NCI-H2081 (cell line): ENCODE data around the gene B3GNT8.
A peak's percentile ranks its signal among the peaks of the same experiment; 100 is the strongest.
"Not testable (repeated sequence)": the region's sequence is repeated elsewhere in the genome, so short reads cannot be mapped to it uniquely, and the experiment has no call there.

ENCODE experiments used
- DNase-seq, 2 experiments: peaks; one replicate each; lab custom pipeline; 2025; lab: John Stamatoyannopoulos, UW

Gene B3GNT8, protein sequence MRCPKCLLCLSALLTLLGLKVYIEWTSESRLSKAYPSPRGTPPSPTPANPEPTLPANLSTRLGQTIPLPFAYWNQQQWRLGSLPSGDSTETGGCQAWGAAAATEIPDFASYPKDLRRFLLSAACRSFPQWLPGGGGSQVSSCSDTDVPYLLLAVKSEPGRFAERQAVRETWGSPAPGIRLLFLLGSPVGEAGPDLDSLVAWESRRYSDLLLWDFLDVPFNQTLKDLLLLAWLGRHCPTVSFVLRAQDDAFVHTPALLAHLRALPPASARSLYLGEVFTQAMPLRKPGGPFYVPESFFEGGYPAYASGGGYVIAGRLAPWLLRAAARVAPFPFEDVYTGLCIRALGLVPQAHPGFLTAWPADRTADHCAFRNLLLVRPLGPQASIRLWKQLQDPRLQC

DNA sequence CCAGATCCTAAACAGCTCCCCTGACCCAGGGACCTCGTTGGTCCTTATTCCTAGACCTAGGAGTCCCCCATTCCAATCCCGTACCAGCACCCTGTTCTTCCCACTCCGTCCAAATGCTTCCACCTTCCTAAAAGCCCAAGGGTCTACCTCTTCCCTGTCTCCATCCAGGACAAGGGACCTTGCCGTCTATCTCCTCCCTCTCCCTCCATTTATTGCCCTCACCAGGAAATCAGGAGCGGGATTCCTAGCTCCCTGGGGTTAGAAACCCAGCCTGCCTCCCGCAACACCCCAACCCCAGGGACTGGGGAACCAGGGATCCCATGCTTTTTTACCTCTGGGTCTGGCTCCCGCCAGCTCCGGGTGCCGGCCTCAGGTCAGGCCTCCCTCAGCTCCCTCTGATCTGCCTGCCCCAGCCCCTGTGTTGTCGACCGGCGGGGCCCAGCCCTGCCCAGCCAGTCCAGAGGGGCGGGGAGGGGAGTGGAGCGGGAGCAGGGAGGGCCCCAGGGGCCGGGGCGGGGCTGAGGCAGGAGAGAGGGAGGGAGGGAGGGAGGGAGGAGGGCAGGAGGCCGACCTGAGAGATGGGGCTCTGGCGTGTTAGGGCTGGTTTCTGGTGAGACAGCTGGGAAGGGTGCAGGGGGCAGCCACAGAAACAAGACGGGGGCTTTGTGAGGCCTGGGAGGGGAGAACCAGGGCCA lies at the start of gene B3GNT8:
TSS of gene B3GNT8 (minus strand) at position 423 of the 695 bp plus-strand sequence. CDS start 596 bp downstream, outside the sequence.
- DNase-seq = no peak

- no peak for DNase-seq
Measured at GRCh38 chr19:41476583-41476982, 49.4 kb upstream of the B3GNT8 start.

DNA sequence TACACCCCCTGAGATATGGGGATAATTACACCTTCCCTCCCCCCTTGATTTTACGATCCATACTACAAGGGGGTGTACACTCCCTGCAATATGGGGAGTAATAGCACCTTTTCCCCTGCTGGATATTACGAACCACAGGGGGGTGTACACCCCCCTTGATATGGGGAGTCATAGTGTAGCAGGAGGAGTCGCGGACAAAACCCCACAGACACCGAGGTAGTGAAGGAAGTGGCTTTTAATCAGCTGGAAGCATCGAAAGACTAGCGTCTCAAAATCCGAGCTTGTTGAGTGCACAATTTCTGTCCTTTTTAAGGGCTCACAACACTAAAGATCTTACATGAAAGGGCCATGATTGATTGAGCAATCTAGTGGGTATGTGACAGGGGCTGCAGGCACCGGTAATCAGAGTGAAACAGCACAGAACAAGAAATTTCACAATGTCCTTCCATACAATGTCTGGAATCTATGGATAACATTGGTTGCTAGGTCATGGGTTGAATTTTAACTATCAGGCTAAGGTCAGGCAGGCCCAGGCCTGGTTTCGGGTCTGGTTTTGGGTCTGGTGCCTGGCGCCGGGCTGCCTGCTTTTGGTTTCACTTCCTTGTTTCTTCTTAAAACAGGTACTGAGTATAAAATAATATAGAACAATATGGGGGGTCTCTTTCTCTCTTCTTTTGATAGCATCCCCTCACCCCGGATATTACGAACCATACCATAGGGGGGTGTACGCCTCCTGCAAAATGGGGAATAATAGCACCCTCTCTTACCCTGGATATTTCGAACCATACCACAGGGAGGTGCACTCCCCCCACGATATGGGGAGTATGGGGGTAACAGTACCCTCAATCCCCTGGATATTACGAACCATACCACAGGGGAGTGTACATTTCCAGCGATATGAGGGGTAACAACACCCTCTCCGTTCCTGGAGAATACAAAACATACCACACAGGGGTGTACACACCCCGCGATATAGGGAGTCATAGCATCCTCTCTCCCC lies 36.4 kb upstream of the B3GNT8 start:
- DNase-seq = not testable (repeated sequence)

- DNase-seq = no peak
Measured at GRCh38 chr19:41462497-41462896, 35.3 kb upstream of the B3GNT8 start.

- DNase-seq = no peak
Measured at GRCh38 chr19:41457241-41457640, 30.1 kb upstream of the B3GNT8 start.

DNA sequence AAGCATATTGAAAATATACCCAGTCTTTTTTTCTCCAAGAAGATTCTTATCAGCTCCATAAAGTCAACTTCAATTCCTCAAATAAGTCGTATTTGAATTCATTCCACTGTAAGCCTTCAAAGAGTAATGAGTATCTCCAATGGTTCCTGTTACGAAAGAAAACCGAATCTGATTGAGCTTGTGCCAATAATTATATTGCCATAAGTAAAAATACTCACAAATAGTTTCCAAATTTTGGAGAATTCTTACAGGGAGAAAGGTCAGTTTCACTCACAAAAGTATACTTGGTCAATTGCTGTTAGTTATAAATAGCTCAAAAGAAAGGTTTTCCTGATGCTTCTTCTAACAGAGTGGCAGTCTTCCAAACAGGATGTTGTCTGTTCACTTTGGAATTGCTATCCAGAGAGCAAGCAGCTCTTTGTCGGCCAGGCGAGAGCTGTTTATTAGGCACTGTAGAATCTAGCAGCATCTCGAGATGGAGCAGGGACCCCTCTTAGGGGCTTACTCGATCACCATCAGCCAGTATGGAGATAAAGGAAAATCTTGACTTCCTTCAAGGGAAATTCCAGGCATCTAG lies 29.3 kb upstream of the B3GNT8 start:
- DNase-seq = no peak

DNA sequence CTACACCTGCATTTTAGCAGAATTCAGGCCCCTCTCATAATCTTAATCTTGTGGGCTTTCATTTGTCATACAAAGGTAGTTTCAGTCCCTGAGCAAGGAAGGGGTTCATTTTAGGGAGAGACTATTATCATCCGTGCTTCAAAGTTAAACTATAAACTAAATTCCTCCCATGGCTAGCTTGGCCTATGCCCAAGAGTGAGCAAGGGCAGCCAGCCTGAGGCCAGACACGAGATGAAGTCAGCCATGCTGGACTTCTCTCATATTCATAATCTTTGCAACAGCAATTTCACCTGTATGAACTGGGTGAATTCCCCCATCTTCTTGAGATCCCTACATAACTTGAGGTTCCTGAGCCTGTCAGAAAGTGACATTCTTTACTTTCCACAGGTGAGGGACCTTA lies 28.8 kb upstream of the B3GNT8 start:
- no peak for DNase-seq

- DNase-seq = no peak
Measured at GRCh38 chr19:41452584-41453275, 25.6 kb upstream of the B3GNT8 start.

- DNase-seq = no peak
Measured at GRCh38 chr19:41449865-41450178, 22.6 kb upstream of the B3GNT8 start.

DNA sequence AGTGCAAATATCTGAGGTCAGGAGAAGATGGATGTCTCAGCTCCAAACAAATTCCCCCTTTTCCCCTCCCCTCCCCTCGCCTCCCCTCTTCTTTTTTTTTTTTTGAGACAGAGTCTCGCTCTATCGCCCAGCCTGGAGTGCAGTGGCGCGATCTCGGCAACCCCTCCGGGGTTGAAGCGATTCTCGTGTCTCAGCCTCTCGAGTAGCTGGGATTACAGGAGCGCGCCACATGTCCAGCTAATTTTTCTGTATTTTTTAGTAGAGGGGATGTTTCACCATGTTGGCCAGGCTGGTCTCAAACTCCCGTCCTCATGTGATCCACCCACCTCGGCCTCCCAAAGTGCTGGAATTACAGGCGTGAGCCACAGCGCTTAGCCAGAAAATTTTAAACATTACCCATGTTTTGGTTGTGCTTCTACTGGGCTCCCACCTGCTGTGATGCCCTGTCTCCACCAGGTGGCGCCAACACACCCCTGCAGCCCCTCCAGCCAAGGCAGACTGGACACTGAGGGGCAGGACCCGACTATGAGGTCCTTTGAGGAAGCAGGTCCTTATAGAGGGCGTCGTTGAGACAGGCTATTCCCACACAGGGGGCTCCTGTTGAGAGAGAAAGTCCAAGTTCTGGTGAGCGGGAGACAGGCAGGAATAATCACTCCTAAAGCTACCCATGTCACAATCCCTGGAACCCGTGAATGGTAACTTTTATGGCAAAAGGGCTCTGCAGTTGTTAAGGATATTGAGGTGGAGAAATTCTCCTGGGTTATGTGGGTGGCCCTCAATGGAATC lies 22.1 kb upstream of the B3GNT8 start:
- peak; percentile 40 for DNase-seq

GRCh38 chr19:41447732-41448332 lies 20.7 kb upstream of the B3GNT8 start:
- DNase-seq = no peak

- no peak for DNase-seq
Measured at GRCh38 chr19:41445575-41445974, 18.4 kb upstream of the B3GNT8 start.

DNA sequence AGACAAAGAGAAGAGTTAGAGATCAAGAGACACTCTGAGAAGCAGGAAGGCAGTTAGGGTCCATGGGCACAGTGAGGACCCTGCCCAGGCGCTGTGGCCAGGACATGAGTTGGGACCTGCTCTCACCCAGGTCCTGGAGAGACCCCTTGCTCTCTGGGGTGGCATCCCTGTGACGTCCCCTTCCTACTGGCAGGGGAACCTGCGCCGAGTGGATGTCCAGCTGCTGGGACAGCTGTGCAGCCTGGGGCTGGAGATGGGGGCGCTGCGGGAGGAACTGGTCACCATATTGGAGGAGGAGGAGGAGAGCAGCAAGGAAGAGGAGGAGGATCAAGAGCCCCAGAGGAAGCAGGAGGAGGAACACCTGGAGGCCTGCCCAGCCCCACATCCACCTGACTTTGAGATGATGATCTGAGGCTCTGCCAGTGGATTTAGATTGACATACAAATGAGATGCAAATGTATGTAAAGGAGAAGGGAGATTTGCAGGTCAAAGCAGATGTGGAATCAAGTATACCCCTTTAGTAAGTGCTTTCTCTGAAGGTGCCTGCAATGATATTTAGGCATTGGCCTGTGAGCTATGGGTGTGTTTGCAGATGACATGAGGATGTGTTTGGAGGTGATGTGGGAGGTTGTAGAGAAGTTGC lies 16.8 kb upstream of the B3GNT8 start:
- no peak for DNase-seq

DNA sequence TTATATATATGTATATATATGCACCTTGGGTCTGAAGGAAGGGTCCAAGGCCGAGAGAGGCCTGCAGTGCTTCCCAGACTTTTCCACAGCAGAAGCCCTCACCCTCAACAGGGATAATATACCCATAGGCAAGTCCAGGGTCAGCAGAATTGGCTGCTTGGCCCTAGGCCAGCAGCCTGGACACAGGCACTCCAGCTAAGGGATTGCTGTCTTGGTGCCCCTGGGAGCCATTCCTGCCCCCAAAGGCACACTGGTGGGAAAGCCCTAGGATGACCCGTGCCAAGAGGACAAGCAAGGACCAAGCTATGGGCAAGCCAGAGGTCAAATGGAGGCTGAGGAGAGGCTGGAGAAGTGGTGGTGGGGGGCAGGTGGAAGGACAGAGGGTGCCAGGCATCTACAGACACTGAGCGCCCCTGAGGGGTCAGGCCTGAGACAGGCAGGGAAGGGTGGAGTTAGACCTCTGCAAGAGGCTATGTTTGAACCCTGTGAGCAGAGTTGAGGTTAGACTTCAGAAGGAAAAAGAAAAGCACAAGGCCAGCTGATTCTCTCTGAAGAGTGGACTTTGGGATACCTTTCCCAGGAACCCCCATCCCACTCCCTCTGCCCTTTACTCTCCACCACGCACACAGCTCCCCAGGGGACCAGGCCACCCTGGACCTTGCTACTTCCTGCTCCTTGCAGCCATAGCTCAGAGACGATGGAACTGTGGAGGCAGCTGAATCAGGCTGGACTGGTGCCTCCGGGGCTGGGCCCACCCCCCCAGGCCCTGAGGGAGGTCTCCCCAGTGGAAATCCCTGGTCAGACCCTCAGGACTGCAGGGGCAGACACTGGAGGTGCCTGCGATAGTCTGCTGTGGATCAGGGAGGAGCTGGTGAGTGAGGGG lies 15.5 kb upstream of the B3GNT8 start, which contains the start of gene ERICH4:
TSS of gene ERICH4 (plus strand) at position 684 of the 883 bp plus-strand sequence. CDS start at position 698, 14 bp downstream.
- DNase-seq = no peak

- no peak for DNase-seq
Measured at GRCh38 chr19:41441321-41441945, 14.3 kb upstream of the B3GNT8 start.

GRCh38 chr19:41439441-41440222 lies 12.5 kb upstream of the B3GNT8 start, which contains the start of gene DMAC2:
TSS of gene DMAC2 (minus strand) at chr19:41439912. CDS start at chr19:41439899, 13 bp downstream.
- DNase-seq = peak; percentile 99
